T-helper 17 cell (primary cell): Measurements from ENCODE around the gene ZNF775. TPM values are rescaled to one million over a fixed set of nuclear protein-coding genes. Genes with fewer than 3 reads are reported as not detected.

ENCODE experiments used
- ATAC-seq: fragments of 150-1000 bp; cut with Tn5 transposase; 2 replicates; pipeline ENCODE4 v1.10.0; 2021; ENCODE audit warnings: mild to moderate bottlenecking, moderate library complexity
- DNase-seq, 3 donors: peaks; one replicate each; pipeline versions ENCODE4 v3.0.0 to v3.0.0-alpha.2; 2020 to 2021
- H3K9me3 ChIP-seq: one replicate; pipeline ENCODE4 v1.7.0; 2013; ENCODE audit warnings: low read length, mild to moderate bottlenecking; ENCODE audit not compliant: control insufficient read depth, poor library complexity, severe bottlenecking
- H3K27ac Mint-ChIP-seq: one replicate; pipeline ENCODE4 v1.8.0; 2022; ENCODE audit warnings: mild to moderate bottlenecking, moderate library complexity, mixed read lengths
- H3K27me3 Mint-ChIP-seq: one replicate; pipeline ENCODE4 v1.8.0; 2022; ENCODE audit warnings: mixed read lengths
- H3K36me3 Mint-ChIP-seq: one replicate; pipeline ENCODE4 v1.8.0; 2022; ENCODE audit warnings: low read depth, mixed read lengths
- H3K4me1 Mint-ChIP-seq: one replicate; pipeline ENCODE4 v1.8.0; 2022; ENCODE audit warnings: mild to moderate bottlenecking, mixed read lengths
- H3K4me3 Mint-ChIP-seq: one replicate; pipeline ENCODE4 v1.8.0; 2022; ENCODE audit warnings: mild to moderate bottlenecking, moderate library complexity, mixed read lengths
- total RNA-seq, 4 donors: library from RNA in 2 of 4; stranded (reverse) in 2 of 4; gene quantifications; one replicate each; pipeline ENCODE4 v1.2.3 and lab custom pipeline; 2022 to 2026

Gene ZNF775
- total RNA-seq: 1 to 10 TPM; 1.4 to 2.1 TPM
- 2.1 to 7.3 reads per million in 2 donors for total RNA-seq (lab: John Stamatoyannopoulos, UW)

- H3K9me3 ChIP-seq: no peaks in the 10 kb centered on the region
- H3K27me3 Mint-ChIP-seq: no peaks in the 10 kb centered on the region
- peak within 1 kb of the TSS; percentile 87 for H3K27ac Mint-ChIP-seq
- peak; percentile 99 for ATAC-seq
- no peaks in the 10 kb centered on the region for H3K36me3 Mint-ChIP-seq
- H3K4me1 Mint-ChIP-seq: peaks cover 36% of the 10 kb centered on the region
- peak; percentile 88 to 94 (median 91) for DNase-seq
- peak within 1 kb of the TSS; percentile 96 for H3K4me3 Mint-ChIP-seq
Observed at GRCh38 chr7:150378853-150379440, at the start of gene ZNF775. Gene ZNF775, plus strand, starts transcription at chr7:150379330. Its CDS starts 9,141 bp downstream, at chr7:150388471.

- H3K4me1 Mint-ChIP-seq: peaks cover 22% of the 10 kb centered on the region
- no peak for ATAC-seq
- H3K36me3 Mint-ChIP-seq: peaks cover 9% of the 10 kb centered on the region
- H3K9me3 ChIP-seq: no peaks in the 10 kb centered on the region
- no peaks in the 10 kb centered on the region for H3K27me3 Mint-ChIP-seq
- no peak overlapping the region for H3K4me3 Mint-ChIP-seq
- no peak for DNase-seq
- H3K27ac Mint-ChIP-seq: no peak overlapping the region
Observed at GRCh38 chr7:150329331-150330120, 49.6 kb upstream of the ZNF775 start.

DNA sequence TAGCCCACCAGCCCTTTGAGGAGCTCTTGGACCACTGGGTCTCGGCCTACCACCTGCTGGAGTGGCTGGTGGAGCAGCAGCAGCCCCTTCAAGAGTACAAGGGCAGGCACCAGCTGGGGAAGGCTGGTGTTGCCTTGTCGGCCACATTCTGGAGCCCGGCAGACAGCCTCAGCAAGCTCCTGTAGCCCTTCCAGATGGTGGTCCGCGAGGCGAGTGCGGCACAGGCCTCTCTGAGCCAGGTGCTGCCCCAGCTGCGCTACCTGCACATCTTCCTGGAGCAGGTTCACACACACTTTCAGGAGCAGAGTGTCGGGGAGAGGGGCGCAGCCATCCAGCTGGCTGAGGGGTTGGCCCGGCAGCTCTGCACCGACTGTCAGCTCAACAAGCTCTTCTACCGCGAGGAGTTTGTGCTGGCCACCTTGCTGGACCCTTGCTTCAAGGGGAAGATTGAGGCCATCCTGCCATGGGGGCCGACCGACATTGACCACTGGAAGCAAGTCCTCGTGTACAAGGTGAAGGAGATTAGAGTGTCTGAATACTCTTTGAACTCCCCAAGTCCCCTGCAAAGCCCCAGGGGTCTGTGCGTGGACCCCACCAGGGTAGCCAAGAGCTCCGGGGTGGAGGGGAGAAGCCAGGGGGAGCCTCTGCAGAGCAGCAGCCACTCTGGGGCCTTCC lies 48.8 kb upstream of the ZNF775 start:
- no peaks in the 10 kb centered on the region for H3K9me3 ChIP-seq
- DNase-seq (no peak), ATAC-seq (no peak)
- Mint-ChIP-seq H3K4me3 (no peak overlapping the region), H3K36me3 (peaks cover 9% of the 10 kb centered on the region), H3K4me1 (peaks cover 14% of the 10 kb centered on the region), H3K27me3 (no peaks in the 10 kb centered on the region), H3K27ac (no peak overlapping the region)

DNA sequence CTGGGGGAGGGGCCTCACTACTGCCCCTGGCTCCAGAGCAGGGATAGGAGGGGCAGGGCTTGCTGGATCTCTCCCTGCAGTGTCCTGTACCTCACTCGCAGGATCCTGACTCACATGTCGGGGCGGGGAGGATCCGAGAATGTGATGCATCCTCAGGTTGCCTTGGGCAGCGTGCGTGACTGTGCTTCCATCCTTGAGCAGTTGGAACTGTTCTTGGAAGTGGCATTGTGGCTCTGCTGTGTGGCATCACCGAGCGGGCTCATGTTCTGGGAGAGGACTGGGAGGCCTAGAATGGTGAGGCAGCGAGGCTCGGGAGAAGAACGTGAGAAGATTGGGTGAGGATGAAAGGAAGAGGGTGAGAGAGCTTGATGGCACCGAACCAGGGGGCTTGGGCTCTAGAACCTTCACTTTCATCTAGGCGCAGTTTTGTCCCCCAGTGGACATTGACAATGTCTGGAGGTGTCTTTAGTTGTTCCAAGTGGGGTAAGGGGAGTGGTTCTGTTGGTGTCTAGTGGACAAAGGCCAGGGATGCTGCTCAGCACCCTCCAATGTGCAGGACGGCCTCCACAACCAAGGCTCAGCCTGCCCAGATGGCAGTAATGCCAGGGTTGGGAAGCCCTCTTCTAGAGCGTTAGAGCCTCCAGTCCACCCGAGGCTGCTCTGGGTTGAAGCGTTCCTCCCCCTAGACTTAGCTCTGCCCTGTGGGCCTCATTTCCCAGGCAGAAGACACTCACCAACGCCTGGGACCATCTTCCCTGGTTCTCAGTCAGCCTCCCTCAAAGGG lies 46.1 kb upstream of the ZNF775 start:
- H3K36me3 Mint-ChIP-seq: peaks cover 5% of the 10 kb centered on the region
- H3K4me1 Mint-ChIP-seq: peaks cover 9% of the 10 kb centered on the region
- no peaks in the 10 kb centered on the region for H3K9me3 ChIP-seq
- H3K27ac Mint-ChIP-seq: peak overlapping the region; percentile 74
- DNase-seq: no peak
- no peak for ATAC-seq
- H3K4me3 Mint-ChIP-seq: no peak overlapping the region
- no peaks in the 10 kb centered on the region for H3K27me3 Mint-ChIP-seq

DNA sequence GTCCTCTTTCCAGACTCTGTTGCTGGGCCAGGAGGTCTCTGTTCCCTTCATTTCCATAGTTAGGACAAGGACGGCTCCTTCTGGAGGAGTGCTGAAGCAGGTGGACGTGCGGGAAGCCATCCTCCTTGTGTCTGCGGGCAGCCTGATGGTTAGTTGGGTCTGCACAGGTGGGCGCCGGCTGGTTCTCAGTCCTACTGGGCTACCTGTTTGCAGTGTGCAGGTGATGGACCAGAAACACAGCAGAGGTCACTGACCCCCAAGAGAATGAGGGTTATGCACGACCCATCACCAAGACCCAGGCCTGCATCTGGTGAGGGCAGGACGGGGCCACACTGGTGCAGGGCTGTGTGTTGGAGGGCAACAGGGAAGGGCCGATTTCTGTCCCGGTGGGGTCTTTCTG lies 45.5 kb upstream of the ZNF775 start:
- no peak for DNase-seq
- Mint-ChIP-seq H3K27ac (no peak overlapping the region), H3K36me3 (peaks cover 5% of the 10 kb centered on the region)

GRCh38 chr7:150334108-150334507 lies 45.0 kb upstream of the ZNF775 start:
- no peak for ATAC-seq
- no peak for DNase-seq
- H3K4me3 Mint-ChIP-seq: no peak overlapping the region
- H3K4me1 Mint-ChIP-seq: peaks cover 9% of the 10 kb centered on the region
- no peaks in the 10 kb centered on the region for H3K9me3 ChIP-seq
- H3K27ac Mint-ChIP-seq: no peak overlapping the region
- H3K27me3 Mint-ChIP-seq: peaks cover 3% of the 10 kb centered on the region
- peaks cover 4% of the 10 kb centered on the region for H3K36me3 Mint-ChIP-seq

More for the DNA sequence above, 45.5 kb upstream of the ZNF775 start:
- no peak overlapping the region for H3K4me3 Mint-ChIP-seq
- no peaks in the 10 kb centered on the region for H3K9me3 ChIP-seq
- peaks cover 9% of the 10 kb centered on the region for H3K4me1 Mint-ChIP-seq
- no peak for ATAC-seq
- no peaks in the 10 kb centered on the region for H3K27me3 Mint-ChIP-seq

- DNase-seq (no peak), ATAC-seq (no peak)
- peaks cover 10% of the 10 kb centered on the region for H3K4me1 Mint-ChIP-seq
- H3K36me3 Mint-ChIP-seq: peaks cover 3% of the 10 kb centered on the region
- no peaks in the 10 kb centered on the region for H3K9me3 ChIP-seq
- H3K27me3 Mint-ChIP-seq: peaks cover 14% of the 10 kb centered on the region
- H3K27ac Mint-ChIP-seq: no peak overlapping the region
- H3K4me3 Mint-ChIP-seq: no peak overlapping the region
Observed at GRCh38 chr7:150335108-150335773, 43.9 kb upstream of the ZNF775 start.

GRCh38 chr7:150335774-150336112 lies 43.4 kb upstream of the ZNF775 start:
- Mint-ChIP-seq H3K4me1 (peaks cover 11% of the 10 kb centered on the region), H3K27ac (no peak overlapping the region), H3K36me3 (peaks cover 3% of the 10 kb centered on the region), H3K27me3 (peaks cover 14% of the 10 kb centered on the region), H3K4me3 (no peak overlapping the region)
- ATAC-seq: no peak
- DNase-seq: no peak
- H3K9me3 ChIP-seq: no peaks in the 10 kb centered on the region

DNA sequence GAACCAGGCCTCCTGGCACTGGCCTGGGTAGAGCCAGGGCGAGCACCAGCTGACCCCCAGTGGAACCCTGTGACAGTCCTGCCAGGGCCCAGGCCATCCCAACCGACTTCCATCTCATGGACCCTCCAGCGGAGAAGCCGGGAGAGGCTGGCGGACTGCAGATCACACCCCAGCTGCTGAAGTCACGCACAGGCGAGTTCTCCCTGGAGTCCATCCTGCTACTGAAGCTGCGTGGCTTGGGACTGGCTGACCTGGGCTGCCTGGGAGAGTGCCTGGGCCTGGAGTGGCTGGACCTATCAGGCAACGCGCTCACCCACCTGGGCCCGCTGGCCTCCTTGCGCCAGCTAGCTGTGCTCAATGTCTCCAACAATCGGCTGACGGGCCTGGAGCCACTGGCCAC lies 42.4 kb upstream of the ZNF775 start:
- H3K27ac Mint-ChIP-seq: no peak overlapping the region
- H3K4me1 Mint-ChIP-seq: peaks cover 8% of the 10 kb centered on the region
- ATAC-seq (no peak), DNase-seq (no peak)
- H3K4me3 Mint-ChIP-seq: no peak overlapping the region
- peaks cover 14% of the 10 kb centered on the region for H3K27me3 Mint-ChIP-seq
- H3K9me3 ChIP-seq: no peaks in the 10 kb centered on the region
- H3K36me3 Mint-ChIP-seq: peaks cover 4% of the 10 kb centered on the region

GRCh38 chr7:150337179-150337578 lies 42.0 kb upstream of the ZNF775 start:
- no peaks in the 10 kb centered on the region for H3K9me3 ChIP-seq
- ATAC-seq (no peak), DNase-seq (no peak)
- Mint-ChIP-seq H3K4me3 (no peak overlapping the region), H3K4me1 (peaks cover 8% of the 10 kb centered on the region), H3K27me3 (peaks cover 19% of the 10 kb centered on the region), H3K36me3 (peaks cover 4% of the 10 kb centered on the region), H3K27ac (no peak overlapping the region)

DNA sequence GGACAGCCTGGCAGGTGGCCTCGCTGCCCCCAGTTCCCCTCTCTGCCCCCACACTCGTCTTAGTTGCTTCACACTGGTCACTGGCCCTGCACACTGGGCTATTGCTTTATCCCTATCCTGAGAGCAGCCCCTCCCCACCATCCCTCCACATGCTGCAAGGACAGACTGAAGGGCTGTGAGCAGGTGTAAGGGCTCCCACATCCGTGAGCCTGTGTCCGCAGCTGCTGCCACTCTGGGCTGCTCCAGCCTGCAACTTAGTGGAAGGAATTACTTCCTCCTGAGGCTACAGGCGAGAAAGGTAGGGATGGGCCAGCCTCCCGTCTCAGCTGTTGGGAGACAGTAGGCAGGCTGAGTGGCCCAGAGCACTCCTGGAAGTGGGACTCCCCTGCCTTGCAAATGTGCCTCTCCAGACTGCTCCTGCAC lies 41.5 kb upstream of the ZNF775 start:
- Mint-ChIP-seq H3K27ac (no peak overlapping the region), H3K36me3 (peaks cover 4% of the 10 kb centered on the region), H3K27me3 (peaks cover 20% of the 10 kb centered on the region), H3K4me1 (peaks cover 8% of the 10 kb centered on the region), H3K4me3 (no peak overlapping the region)
- DNase-seq: no peak
- no peaks in the 10 kb centered on the region for H3K9me3 ChIP-seq
- no peak for ATAC-seq

- peaks cover 8% of the 10 kb centered on the region for H3K4me1 Mint-ChIP-seq
- H3K27me3 Mint-ChIP-seq: peaks cover 24% of the 10 kb centered on the region
- peaks cover 4% of the 10 kb centered on the region for H3K36me3 Mint-ChIP-seq
- no peaks in the 10 kb centered on the region for H3K9me3 ChIP-seq
- no peak overlapping the region for H3K4me3 Mint-ChIP-seq
- DNase-seq: no peak
- ATAC-seq: no peak
- H3K27ac Mint-ChIP-seq: no peak overlapping the region
Observed at GRCh38 chr7:150338166-150338829, 40.8 kb upstream of the ZNF775 start.
